Measurements from ENCODE around the gene PHKA2.
"Not testable (repeated sequence)": the region's sequence is repeated elsewhere in the genome, so short reads cannot be mapped to it uniquely, and the experiment has no call there.

The PHKA2 gene

GRCh38 chrX:18983666-18984380 is at the start of gene PHKA2:
TSS of gene PHKA2 (minus strand) at chrX:18984114. CDS start at chrX:18983932, 182 bp downstream.
- peak; percentile 59 for DNase-seq

GRCh38 chrX:19030805-19031204 is 46.9 kb upstream of the PHKA2 start:
- no peak for DNase-seq

GRCh38 chrX:19028560-19028959 is 44.6 kb upstream of the PHKA2 start:
- no peak for DNase-seq

- DNase-seq = no peak
Measured at GRCh38 chrX:19024366-19024765, 40.5 kb upstream of the PHKA2 start.

- no peak for DNase-seq
Measured at GRCh38 chrX:19019996-19020395, 36.1 kb upstream of the PHKA2 start.

- no peak for DNase-seq
Measured at GRCh38 chrX:19017271-19017670, 33.4 kb upstream of the PHKA2 start.

GRCh38 chrX:19016614-19017013 is 32.7 kb upstream of the PHKA2 start:
- not testable (repeated sequence) for DNase-seq

GRCh38 chrX:19007868-19008267 is 24.0 kb upstream of the PHKA2 start:
- DNase-seq = no peak

- DNase-seq = no peak
Measured at GRCh38 chrX:19007011-19007410, 23.1 kb upstream of the PHKA2 start.

- no peak for DNase-seq
Measured at GRCh38 chrX:19005909-19006308, 22.0 kb upstream of the PHKA2 start.

GRCh38 chrX:19003756-19004155 is 19.8 kb upstream of the PHKA2 start:
- DNase-seq = no peak

- DNase-seq = no peak
Measured at GRCh38 chrX:18998653-18999052, 14.7 kb upstream of the PHKA2 start.

- no peak for DNase-seq
Measured at GRCh38 chrX:18997916-18998315, 14.0 kb upstream of the PHKA2 start.

GRCh38 chrX:18996536-18996935 is 12.6 kb upstream of the PHKA2 start:
- DNase-seq = no peak

- no peak for DNase-seq
Measured at GRCh38 chrX:18995221-18995620, 11.3 kb upstream of the PHKA2 start.

GRCh38 chrX:18994713-18995112 is 10.8 kb upstream of the PHKA2 start:
- DNase-seq = no peak

GRCh38 chrX:18992829-18993228 is 8.9 kb upstream of the PHKA2 start:
- no peak for DNase-seq

GRCh38 chrX:18985186-18985435 is 1.2 kb upstream of the PHKA2 start:
- peak; percentile 26 for DNase-seq

- peak; percentile 68 for DNase-seq
Measured at GRCh38 chrX:18984381-18985185, 669 bp upstream of the PHKA2 start.

- DNase-seq = no peak
Measured at GRCh38 chrX:18981124-18981807, 2.6 kb downstream of the PHKA2 start.

GRCh38 chrX:18980262-18980661 is 3.7 kb downstream of the PHKA2 start:
- peak; percentile 29 for DNase-seq

- no peak for DNase-seq
Measured at GRCh38 chrX:18974993-18975392, 8.9 kb downstream of the PHKA2 start.

- DNase-seq = no peak
Measured at GRCh38 chrX:18973527-18974192, 10.3 kb downstream of the PHKA2 start.

- DNase-seq = no peak
Measured at GRCh38 chrX:18971506-18971905, 12.4 kb downstream of the PHKA2 start.
